GM18499 (cell line): ENCODE measurements around the gene CROCC.
"Not testable (repeated sequence)": the region's sequence is repeated elsewhere in the genome, so short reads cannot be mapped to it uniquely, and the experiment has no call there.

Experiments used
- ATAC-seq: cut with Tn5 transposase; IDR thresholded peaks from one replicate; pipeline ENCODE4 v1.9.1; 2021; ENCODE audit warnings: moderate number of reproducible peaks; ENCODE audit not compliant: insufficient read depth, unreplicated experiment

The CROCC gene

GRCh38 chr1:16931206-16931934, 9.6 kb downstream of the CROCC start:
- ATAC-seq: not testable (repeated sequence)

GRCh38 chr1:16933945-16934344, 12.2 kb downstream of the CROCC start:
- not testable (repeated sequence) for ATAC-seq

GRCh38 chr1:16936580-16936979, 14.8 kb downstream of the CROCC start:
- ATAC-seq: not testable (repeated sequence)

- ATAC-seq: no peak
Observed at GRCh38 chr1:16938351-16939321, 16.9 kb downstream of the CROCC start.

GRCh38 chr1:16939386-16940180, 17.9 kb downstream of the CROCC start:
- ATAC-seq: not testable (repeated sequence)

GRCh38 chr1:16944038-16944437, 22.3 kb downstream of the CROCC start:
- ATAC-seq: no peak

GRCh38 chr1:16945512-16945911, 23.8 kb downstream of the CROCC start:
- not testable (repeated sequence) for ATAC-seq

GRCh38 chr1:16946185-16946584, 24.5 kb downstream of the CROCC start:
- not testable (repeated sequence) for ATAC-seq

- ATAC-seq: no peak
Observed at GRCh38 chr1:16946646-16947045, 24.9 kb downstream of the CROCC start.

- ATAC-seq: not testable (repeated sequence)
Observed at GRCh38 chr1:16948282-16948891, 26.7 kb downstream of the CROCC start.

GRCh38 chr1:16949026-16949425, 27.3 kb downstream of the CROCC start:
- ATAC-seq: not testable (repeated sequence)

- ATAC-seq: not testable (repeated sequence)
Observed at GRCh38 chr1:16952376-16952775, 30.6 kb downstream of the CROCC start.

GRCh38 chr1:16954579-16954978, 32.8 kb downstream of the CROCC start:
- ATAC-seq: no peak

- ATAC-seq: no peak
Observed at GRCh38 chr1:16955186-16955585, 33.5 kb downstream of the CROCC start.

- ATAC-seq: no peak
Observed at GRCh38 chr1:16956775-16957174, 35.0 kb downstream of the CROCC start.

GRCh38 chr1:16957731-16958130, 36.0 kb downstream of the CROCC start:
- ATAC-seq: no peak

- ATAC-seq: no peak
Observed at GRCh38 chr1:16958475-16958874, 36.7 kb downstream of the CROCC start.

GRCh38 chr1:16960560-16961296, 39.0 kb downstream of the CROCC start:
- no peak for ATAC-seq
